ENCODE data around the gene RPL28. TPM values are rescaled to one million over a fixed set of nuclear protein-coding genes. Genes with fewer than 3 reads are reported as not detected.

The RPL28 gene
- total RNA-seq, 3 donors from 2014 or later, result 942 to 1,365 (median 1,241) TPM

DNA sequence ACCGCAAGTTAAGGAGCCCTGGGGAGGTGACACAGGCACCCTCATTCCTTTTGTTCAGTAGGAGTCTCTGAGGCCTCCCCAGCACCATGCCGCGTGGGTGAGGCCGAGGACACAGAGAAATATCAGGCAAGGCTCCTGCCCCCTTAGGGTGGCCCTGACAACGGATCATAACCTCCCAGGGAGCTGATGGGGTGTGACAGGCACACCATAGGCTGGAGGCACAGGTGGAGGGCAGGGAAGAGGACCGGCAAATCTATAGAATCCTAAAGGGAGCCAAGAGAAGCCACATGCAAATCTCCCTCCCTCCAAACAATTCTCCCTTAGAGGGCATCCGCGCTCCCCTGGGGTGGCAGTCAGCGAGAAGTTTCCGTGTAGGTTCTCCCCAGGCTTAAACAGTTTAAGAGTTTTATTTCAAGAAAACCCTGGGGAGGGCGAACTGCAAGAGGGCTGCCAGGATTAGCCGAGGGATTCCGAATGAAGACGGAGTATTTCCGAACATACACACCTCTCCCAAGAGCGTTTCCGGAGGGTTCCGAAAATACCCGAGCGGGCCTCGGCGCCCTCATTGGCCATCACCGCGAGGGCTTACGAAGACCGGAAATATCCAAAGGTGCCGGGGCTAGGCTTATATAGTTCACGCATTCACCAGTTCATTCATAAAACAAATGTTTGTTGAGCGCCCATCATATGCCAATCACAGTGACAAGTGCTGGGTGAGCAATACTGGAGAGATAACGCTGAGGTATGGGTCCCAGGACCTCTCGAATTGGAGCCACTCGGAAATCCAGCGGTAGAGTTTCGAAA lies 610 bp upstream of the RPL28 start:
- H3K4me1 ChIP-seq (ENCODE audit: low read depth), result peaks cover 42% of the 10 kb centered on the region
- peak overlapping the region; percentile 62 for H3K4me3 ChIP-seq
- intact Hi-C loops (cut with DNase I, micrococcal nuclease), result loop anchor here (10.0 kb wide), 2 partner anchors 80 to 90 kb away; no protein-coding TSS in a partner anchor
- ATAC-seq, result peak; percentile 81
- H3K36me3 ChIP-seq (ENCODE audit: low read depth), result no peaks in the 10 kb centered on the region
- TF ChIP-seq CTCF (IDR thresholded peaks at IDR 0.05), result no peak
- no peaks in the 10 kb centered on the region for H3K9me3 ChIP-seq
- DNase-seq, result peak; percentile 96 to 99 (median 97)

DNA sequence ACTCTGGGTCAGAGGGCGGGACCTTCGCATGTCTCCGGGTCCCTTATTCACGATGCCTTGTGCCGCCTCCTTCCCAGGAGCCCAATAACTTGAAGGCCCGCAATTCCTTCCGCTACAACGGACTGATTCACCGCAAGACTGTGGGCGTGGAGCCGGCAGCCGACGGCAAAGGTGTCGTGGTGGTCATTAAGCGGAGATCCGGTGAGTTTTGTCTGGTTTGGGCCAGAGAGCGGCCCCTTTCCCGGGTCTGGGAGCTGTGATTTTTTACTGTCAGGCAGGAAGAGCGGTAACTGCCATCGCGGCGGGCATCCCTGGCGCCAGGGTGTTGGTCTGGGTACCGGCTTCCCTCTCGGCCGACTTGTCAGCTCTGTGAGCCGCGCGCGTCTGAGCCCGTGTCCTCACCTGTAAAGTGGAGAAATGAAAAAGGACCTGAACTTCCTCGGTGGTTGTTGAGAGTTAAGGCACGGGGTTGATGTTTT lies 800 bp downstream of the RPL28 start:
- Histone ChIP-seq H3K4me1 (ENCODE audit: low read depth) (peaks cover 42% of the 10 kb centered on the region), H3K36me3 (ENCODE audit: low read depth) (no peaks in the 10 kb centered on the region), H3K9me3 (no peaks in the 10 kb centered on the region), H3K4me3 (peak overlapping the region; percentile 62)
- ATAC-seq, result no peak
- peak in 2 of 3 donors; percentile 31 to 53 for DNase-seq
- intact Hi-C loops (cut with DNase I, micrococcal nuclease), result loop anchor here (10.0 kb wide), 2 partner anchors 82 to 92 kb away; no protein-coding TSS in a partner anchor
- no peak for TF ChIP-seq CTCF (IDR thresholded peaks at IDR 0.05)

GRCh38 chr19:55387736-55388497 lies 2.2 kb downstream of the RPL28 start:
- no peak for ATAC-seq
- Histone ChIP-seq H3K4me3 (no peak overlapping the region), H3K4me1 (ENCODE audit: low read depth) (peaks cover 39% of the 10 kb centered on the region), H3K9me3 (no peaks in the 10 kb centered on the region), H3K36me3 (ENCODE audit: low read depth) (no peaks in the 10 kb centered on the region)
- DNase-seq, result no peak
- intact Hi-C loops (cut with DNase I, micrococcal nuclease), result loop anchor here (10.0 kb wide), 2 partner anchors 83 to 93 kb away; no protein-coding TSS in a partner anchor
- TF ChIP-seq CTCF (IDR thresholded peaks at IDR 0.05), result no peak

DNA sequence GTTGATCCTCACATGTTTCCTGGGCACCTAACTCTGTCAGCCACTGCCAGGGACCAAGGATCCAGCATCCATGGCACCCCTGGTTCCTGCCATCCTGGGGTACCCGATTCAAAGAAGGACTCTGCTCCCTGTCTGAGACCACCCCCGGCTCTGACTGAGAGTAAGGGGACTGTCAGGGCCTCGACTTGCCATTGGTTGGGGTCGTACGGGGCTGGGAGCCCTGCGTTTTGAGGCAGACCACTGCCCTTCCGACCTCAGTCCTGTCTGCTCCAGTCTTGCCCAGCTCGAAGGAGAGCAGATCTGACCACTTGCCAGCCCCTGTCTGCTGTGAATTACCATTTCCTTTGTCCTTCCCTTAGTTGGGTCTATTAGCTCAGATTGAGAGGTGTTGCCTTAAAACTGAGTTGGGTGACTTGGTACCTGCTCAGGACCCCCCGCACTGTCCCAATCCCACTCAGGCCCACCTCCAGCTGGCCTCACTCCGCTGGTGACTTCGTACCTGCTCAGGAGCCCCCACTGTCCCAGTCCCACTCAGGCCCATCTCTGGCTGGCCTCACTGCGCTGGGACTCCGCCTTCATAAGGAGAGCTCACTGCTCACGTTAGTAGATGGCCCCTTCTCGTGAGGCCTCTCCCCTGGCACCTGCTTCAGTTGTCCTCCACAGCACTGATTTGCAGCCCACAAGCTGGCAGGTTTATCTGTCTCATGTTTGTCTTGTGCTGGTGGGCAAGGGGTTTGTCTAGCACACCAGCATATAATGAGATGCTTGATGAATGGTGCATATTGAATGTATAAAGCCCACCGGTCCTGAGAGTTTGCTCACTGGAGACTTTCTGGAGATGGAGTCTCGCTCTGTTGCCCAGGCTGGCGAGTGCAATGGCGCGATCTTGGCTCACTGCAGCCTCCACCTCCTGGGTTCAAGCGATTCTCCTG lies 3.9 kb downstream of the RPL28 start:
- intact Hi-C loops (cut with DNase I, micrococcal nuclease), result loop anchor here (10.0 kb wide), 2 partner anchors 85 to 95 kb away; no protein-coding TSS in a partner anchor
- Histone ChIP-seq H3K36me3 (ENCODE audit: low read depth) (no peaks in the 10 kb centered on the region), H3K4me3 (no peak overlapping the region)

More for the DNA sequence above, 3.9 kb downstream of the RPL28 start:
- H3K9me3 ChIP-seq, result no peaks in the 10 kb centered on the region
- H3K4me1 ChIP-seq (ENCODE audit: low read depth), result peaks cover 29% of the 10 kb centered on the region
- TF ChIP-seq CTCF (IDR thresholded peaks at IDR 0.05), result no peak
- ATAC-seq (no peak), DNase-seq (no peak)
